ENCODE measurements around the gene GPATCH8. TPM values are rescaled to one million over a fixed set of nuclear protein-coding genes. Genes with fewer than 3 reads are reported as not detected.

The GPATCH8 gene
- total RNA-seq, 1 donor from 2014 or later: 39.0 TPM

GRCh38 chr17:44530896-44531418, 27.8 kb upstream of the GPATCH8 start:
- TF ChIP-seq POLR2AphosphoS5 (IDR thresholded peaks at IDR 0.05; ENCODE audit: insufficient read depth in 1 of 2, low read depth in 1 of 2) (no peak), POLR2A (IDR thresholded peaks at IDR 0.05) (no peak)
- TF ChIP-seq, protein P1, sequence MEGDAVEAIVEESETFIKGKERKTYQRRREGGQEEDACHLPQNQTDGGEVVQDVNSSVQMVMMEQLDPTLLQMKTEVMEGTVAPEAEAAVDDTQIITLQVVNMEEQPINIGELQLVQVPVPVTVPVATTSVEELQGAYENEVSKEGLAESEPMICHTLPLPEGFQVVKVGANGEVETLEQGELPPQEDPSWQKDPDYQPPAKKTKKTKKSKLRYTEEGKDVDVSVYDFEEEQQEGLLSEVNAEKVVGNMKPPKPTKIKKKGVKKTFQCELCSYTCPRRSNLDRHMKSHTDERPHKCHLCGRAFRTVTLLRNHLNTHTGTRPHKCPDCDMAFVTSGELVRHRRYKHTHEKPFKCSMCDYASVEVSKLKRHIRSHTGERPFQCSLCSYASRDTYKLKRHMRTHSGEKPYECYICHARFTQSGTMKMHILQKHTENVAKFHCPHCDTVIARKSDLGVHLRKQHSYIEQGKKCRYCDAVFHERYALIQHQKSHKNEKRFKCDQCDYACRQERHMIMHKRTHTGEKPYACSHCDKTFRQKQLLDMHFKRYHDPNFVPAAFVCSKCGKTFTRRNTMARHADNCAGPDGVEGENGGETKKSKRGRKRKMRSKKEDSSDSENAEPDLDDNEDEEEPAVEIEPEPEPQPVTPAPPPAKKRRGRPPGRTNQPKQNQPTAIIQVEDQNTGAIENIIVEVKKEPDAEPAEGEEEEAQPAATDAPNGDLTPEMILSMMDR (IDR thresholded peaks at IDR 0.05): no peak
- H3K4me3 ChIP-seq: no peak overlapping the region
- no peak for DNase-seq (ENCODE audit: extremely low spot score in 2 of 2)
- no peaks in the 10 kb centered on the region for H3K27me3 ChIP-seq
- H3K4me1 ChIP-seq: peaks cover 10% of the 10 kb centered on the region
- no peak overlapping the region for H3K27ac ChIP-seq
- no peaks in the 10 kb centered on the region for H3K9me3 ChIP-seq
- intact Hi-C loops (cut with DNase I): loop anchor here (5.0 kb wide), 1 partner anchor 106 kb away; no protein-coding TSS in a partner anchor
- no peaks in the 10 kb centered on the region for H3K36me3 ChIP-seq

DNA sequence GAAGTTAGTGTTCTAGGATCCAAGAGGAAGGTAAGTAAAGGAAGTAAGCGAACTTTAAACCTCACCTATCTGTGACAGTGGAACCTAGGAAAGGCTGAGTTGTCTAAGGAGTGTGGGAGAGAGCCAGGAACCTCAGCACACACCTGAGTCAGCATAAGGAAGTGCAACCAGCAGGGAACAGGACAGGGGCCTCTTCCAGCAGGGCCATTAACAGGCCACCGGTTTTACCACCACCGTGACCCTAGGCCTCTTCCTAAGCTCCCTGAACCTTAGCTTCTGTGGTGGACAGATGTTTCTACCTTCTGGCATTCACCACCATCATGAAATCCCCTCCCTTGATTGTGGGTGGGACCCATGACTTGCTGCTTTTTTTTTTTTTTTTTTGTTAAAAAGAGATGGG, 26.7 kb upstream of the GPATCH8 start:
- TF ChIP-seq POLR2A (IDR thresholded peaks at IDR 0.05): no peak
- DNase-seq (ENCODE audit: extremely low spot score in 2 of 2): no peak
- intact Hi-C loops (cut with DNase I): loop anchor here (5.0 kb wide), 1 partner anchor 107 kb away; no protein-coding TSS in a partner anchor

DNA sequence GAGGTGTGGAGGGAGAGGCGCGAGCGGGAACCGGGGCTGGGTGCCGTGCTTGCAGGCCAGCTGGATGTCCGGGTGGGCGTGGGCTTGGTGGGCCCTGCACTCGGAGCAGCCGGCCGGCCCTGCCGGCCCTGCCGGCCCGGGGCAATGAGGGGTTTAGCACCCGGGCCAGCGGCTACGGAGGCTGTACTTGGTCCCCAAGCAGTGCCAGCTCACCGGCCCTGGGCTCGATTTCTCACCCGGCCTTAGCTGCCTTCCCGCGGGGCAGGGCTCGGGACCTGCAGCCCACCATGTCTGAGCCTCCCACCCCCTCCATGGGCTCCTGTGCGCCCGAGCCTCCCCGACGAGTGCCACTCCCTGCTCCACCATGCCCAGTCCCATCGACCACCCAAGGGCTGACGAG, 24.7 kb upstream of the GPATCH8 start:
- H3K27me3 ChIP-seq: no peaks in the 10 kb centered on the region
- H3K9me3 ChIP-seq: no peaks in the 10 kb centered on the region
- H3K36me3 ChIP-seq: no peaks in the 10 kb centered on the region
- H3K27ac ChIP-seq: no peak overlapping the region
- H3K4me3 ChIP-seq: no peak overlapping the region
- no peaks in the 10 kb centered on the region for H3K4me1 ChIP-seq
- intact Hi-C loops (cut with DNase I): no loop called here
- no peak for DNase-seq (ENCODE audit: extremely low spot score in 2 of 2)
- no peak for TF ChIP-seq POLR2AphosphoS5 (IDR thresholded peaks at IDR 0.05; ENCODE audit: insufficient read depth in 1 of 2, low read depth in 1 of 2)
- TF ChIP-seq POLR2A (IDR thresholded peaks at IDR 0.05): no peak
- TF ChIP-seq, protein P1 (IDR thresholded peaks at IDR 0.05): no peak

More for the DNA sequence above, 26.7 kb upstream of the GPATCH8 start:
- Histone ChIP-seq H3K4me1 (peaks cover 10% of the 10 kb centered on the region), H3K4me3 (no peak overlapping the region), H3K9me3 (no peaks in the 10 kb centered on the region), H3K36me3 (no peaks in the 10 kb centered on the region), H3K27me3 (no peaks in the 10 kb centered on the region), H3K27ac (no peak overlapping the region)

- Histone ChIP-seq H3K9me3 (no peaks in the 10 kb centered on the region), H3K27me3 (no peaks in the 10 kb centered on the region), H3K27ac (no peak overlapping the region), H3K36me3 (no peaks in the 10 kb centered on the region), H3K4me3 (no peak overlapping the region), H3K4me1 (no peaks in the 10 kb centered on the region)
- no peak for TF ChIP-seq POLR2AphosphoS5 (IDR thresholded peaks at IDR 0.05; ENCODE audit: insufficient read depth in 1 of 2, low read depth in 1 of 2)
- TF ChIP-seq POLR2A (IDR thresholded peaks at IDR 0.05): no peak
- TF ChIP-seq, protein P1 (IDR thresholded peaks at IDR 0.05): no peak
- no peak for DNase-seq (ENCODE audit: extremely low spot score in 2 of 2)
- intact Hi-C loops (cut with DNase I): no loop called here
These were observed 23.9 kb upstream of the GPATCH8 start for GRCh38 chr17:44527102-44527501.

DNA sequence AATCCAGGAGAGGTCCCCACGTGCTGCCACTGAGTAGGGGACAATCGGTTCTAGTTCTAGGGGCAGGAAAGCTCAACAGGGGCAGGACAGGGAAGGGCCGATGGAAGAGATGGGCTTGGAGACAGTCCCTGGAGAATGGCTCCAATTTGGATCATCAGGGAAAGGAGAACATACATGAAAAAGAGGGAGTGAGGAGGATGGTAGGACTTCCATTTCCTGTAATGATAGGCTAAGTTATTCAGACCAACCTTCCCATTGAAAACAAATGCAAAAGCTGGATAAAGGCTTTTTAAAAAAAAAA, 20.4 kb upstream of the GPATCH8 start:
- Histone ChIP-seq H3K4me3 (no peak overlapping the region), H3K4me1 (no peaks in the 10 kb centered on the region), H3K27ac (no peak overlapping the region), H3K9me3 (no peaks in the 10 kb centered on the region), H3K36me3 (no peaks in the 10 kb centered on the region), H3K27me3 (no peaks in the 10 kb centered on the region)
- TF ChIP-seq, protein P1 (IDR thresholded peaks at IDR 0.05): no peak
- TF ChIP-seq POLR2A (IDR thresholded peaks at IDR 0.05): no peak
- no peak for TF ChIP-seq POLR2AphosphoS5 (IDR thresholded peaks at IDR 0.05; ENCODE audit: insufficient read depth in 1 of 2, low read depth in 1 of 2)
- intact Hi-C loops (cut with DNase I): no loop called here
- no peak for DNase-seq (ENCODE audit: extremely low spot score in 2 of 2)
